B cell (primary cell): ENCODE results near the gene TNFAIP2.
"Not testable (repeated sequence)": the region's sequence is repeated elsewhere in the genome, so short reads cannot be mapped to it uniquely, and the experiment has no call there.

Experiments used
- EZH2 ChIP-seq: IDR thresholded peaks from 2 replicates; pipeline ENCODE4 v1.6.1; 2012; ENCODE audit warnings: borderline replicate concordance, low read depth, mild to moderate bottlenecking, moderate library complexity, low read length; ENCODE audit not compliant: insufficient read depth, poor library complexity, severe bottlenecking
- TF ChIP-seq, protein P1 (sequence below): fragments of 200-600 bp; IDR thresholded peaks from one replicate; pipeline ENCODE4 v1.8.0; 2022; ENCODE audit warnings: antibody characterized with exemption, mild to moderate bottlenecking

DNA sequence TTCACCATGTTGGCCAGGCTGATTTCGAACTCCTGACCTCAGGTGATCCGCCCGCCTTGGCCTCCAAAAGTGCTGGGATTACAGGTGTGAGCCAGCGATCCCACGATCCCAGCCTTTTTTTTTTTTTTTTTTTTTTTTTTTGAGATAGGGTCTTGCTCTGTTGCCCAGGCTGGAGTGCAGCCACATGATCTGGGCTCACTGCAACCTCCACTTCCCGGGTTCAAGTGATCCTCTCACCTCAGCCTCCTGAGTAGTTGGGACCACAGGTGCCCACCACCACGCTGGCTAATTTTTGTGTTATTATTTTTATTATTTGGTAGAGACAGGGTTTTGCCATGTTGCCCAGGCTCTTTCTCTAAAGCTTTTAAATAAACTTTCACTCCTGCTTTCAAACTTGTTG, 5.8 kb upstream of the TNFAIP2 start:
- TF ChIP-seq EZH2 = not testable (repeated sequence)
- TF ChIP-seq, protein P1, sequence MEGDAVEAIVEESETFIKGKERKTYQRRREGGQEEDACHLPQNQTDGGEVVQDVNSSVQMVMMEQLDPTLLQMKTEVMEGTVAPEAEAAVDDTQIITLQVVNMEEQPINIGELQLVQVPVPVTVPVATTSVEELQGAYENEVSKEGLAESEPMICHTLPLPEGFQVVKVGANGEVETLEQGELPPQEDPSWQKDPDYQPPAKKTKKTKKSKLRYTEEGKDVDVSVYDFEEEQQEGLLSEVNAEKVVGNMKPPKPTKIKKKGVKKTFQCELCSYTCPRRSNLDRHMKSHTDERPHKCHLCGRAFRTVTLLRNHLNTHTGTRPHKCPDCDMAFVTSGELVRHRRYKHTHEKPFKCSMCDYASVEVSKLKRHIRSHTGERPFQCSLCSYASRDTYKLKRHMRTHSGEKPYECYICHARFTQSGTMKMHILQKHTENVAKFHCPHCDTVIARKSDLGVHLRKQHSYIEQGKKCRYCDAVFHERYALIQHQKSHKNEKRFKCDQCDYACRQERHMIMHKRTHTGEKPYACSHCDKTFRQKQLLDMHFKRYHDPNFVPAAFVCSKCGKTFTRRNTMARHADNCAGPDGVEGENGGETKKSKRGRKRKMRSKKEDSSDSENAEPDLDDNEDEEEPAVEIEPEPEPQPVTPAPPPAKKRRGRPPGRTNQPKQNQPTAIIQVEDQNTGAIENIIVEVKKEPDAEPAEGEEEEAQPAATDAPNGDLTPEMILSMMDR = not testable (repeated sequence)
